Measurements from ENCODE around the gene ZNF700.

DNA sequence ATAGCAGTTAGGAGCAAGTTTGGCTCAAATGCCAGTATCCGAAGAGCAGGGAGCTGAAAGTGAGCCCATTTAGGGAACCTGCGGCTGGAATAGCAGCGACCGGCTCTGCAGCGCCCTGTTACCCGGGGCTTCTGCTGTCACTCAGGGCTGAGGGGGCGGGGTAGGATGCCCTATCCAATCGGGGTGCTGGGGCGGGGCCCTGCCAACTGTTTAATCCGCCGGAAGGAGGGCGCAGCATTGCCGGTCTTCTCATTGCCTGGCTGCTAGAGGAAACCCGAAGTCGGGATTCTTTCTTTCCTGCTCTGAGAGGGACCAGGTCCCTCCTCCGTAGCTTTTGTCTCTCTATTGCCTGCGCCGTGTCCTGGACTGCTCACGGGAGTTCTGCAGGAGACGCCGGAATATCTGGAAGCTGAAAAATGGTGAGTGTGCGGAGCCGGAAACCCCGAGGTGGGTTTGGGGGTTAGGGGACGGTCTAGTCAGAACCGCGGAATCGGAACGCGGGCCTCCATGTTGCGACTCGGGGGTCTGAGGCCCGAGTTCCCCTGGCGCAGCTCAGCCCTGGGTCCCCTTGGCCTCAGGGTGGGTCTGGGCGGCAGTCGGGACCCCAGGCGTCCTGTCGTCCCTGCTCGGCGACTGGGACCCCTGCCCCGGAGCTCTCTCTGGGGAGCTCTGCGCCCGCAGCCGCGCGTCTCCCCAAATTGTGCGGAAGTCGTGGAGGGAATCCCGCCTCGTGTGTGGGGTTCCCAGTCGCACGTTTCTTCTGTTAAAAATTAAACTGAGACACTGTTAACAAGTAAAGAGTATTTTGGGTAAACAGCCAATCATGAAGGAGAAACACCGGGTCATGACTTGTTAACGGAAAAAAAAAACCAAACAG, 62.7 kb downstream of the ZNF700 start:
- no peak for TF ChIP-seq YY1 (IDR thresholded peaks at IDR 0.05; ENCODE audit: insufficient read depth, insufficient read length)
- no peak for TF ChIP-seq SUZ12 (IDR thresholded peaks at IDR 0.05; ENCODE audit: extremely low read depth, insufficient read depth, insufficient read length)
